DOHH2 (cell line): ENCODE results near the gene DIP2B.
A peak's percentile ranks its signal among the peaks of the same experiment; 100 is the strongest.
"Not testable (repeated sequence)": the region's sequence is repeated elsewhere in the genome, so short reads cannot be mapped to it uniquely, and the experiment has no call there.

Experiments
- H3F3A ChIP-seq: fragments of 200-600 bp; sonication (generic), shearing (Covaris generic); 2 replicates; pipeline ENCODE4 v1.6.0; 2016; ENCODE audit warnings: antibody characterized with exemption, mild to moderate bottlenecking; ENCODE audit not compliant: control insufficient read depth, insufficient read depth
- H3K27ac ChIP-seq: fragments of 200-600 bp; sonication (generic); 2 replicates; pipeline ENCODE4 v1.5.1; 2014; ENCODE audit warnings: low read depth, mild to moderate bottlenecking, low read length, moderate library complexity
- H3K27me3 ChIP-seq: fragments of 200-600 bp; sonication (generic); 2 replicates; pipeline ENCODE4 v1.6.1; 2014; ENCODE audit warnings: mild to moderate bottlenecking, low read length, mixed read lengths; ENCODE audit not compliant: control insufficient read depth
- H3K36me3 ChIP-seq: fragments of 200-600 bp; sonication (generic); 2 replicates; pipeline ENCODE4 v1.6.1; 2014; ENCODE audit warnings: mild to moderate bottlenecking, low read length, moderate library complexity, mixed read lengths; ENCODE audit not compliant: control insufficient read depth
- H3K4me1 ChIP-seq: fragments of 200-600 bp; sonication (generic); 2 replicates; pipeline ENCODE4 v1.6.1; 2014; ENCODE audit warnings: mild to moderate bottlenecking, low read length, mixed read lengths; ENCODE audit not compliant: control insufficient read depth
- H3K4me2 ChIP-seq: fragments of 200-600 bp; sonication (generic); 2 replicates; pipeline ENCODE4 v1.6.0; 2014; ENCODE audit warnings: mild to moderate bottlenecking, low read length, moderate library complexity
- H3K4me3 ChIP-seq: fragments of 200-600 bp; sonication (generic); 2 replicates; pipeline ENCODE4 v1.5.1; 2014; ENCODE audit warnings: mild to moderate bottlenecking, low read length, mixed read lengths
- H3K79me2 ChIP-seq: fragments of 200-600 bp; sonication (generic); 2 replicates; pipeline ENCODE4 v1.6.1; 2014; ENCODE audit warnings: mild to moderate bottlenecking, low read length, mixed read lengths; ENCODE audit not compliant: control insufficient read depth
- H3K9me2 ChIP-seq: fragments of 200-600 bp; sonication (generic); replicated peaks from 2 replicates; pipeline ENCODE4 v1.6.1; 2014; ENCODE audit warnings: mild to moderate bottlenecking, low read length, mixed read lengths; ENCODE audit not compliant: control insufficient read depth
- H3K9me3 ChIP-seq: fragments of 200-600 bp; sonication (generic); 2 replicates; pipeline ENCODE4 v1.6.1; 2014; ENCODE audit warnings: antibody characterized with exemption, low read length, mixed read lengths; ENCODE audit not compliant: control insufficient read depth, insufficient read depth
- H4K20me1 ChIP-seq: fragments of 200-600 bp; sonication (generic); 2 replicates; pipeline ENCODE4 v1.6.0; 2014; ENCODE audit warnings: low read depth, mild to moderate bottlenecking, antibody characterized with exemption, low read length, moderate library complexity; ENCODE audit not compliant: control insufficient read depth, insufficient read depth
- CTCF ChIP-seq: fragments of 200-600 bp; sonication (generic); IDR thresholded peaks from one replicate; pipeline ENCODE4 v1.5.1; 2014; ENCODE audit warnings: antibody characterized with exemption, mild to moderate bottlenecking, low read depth, low read length; ENCODE audit not compliant: poor library complexity, severe bottlenecking
- EZH2phosphoT487 ChIP-seq: fragments of 200-600 bp; sonication (generic); IDR thresholded peaks from 2 replicates; pipeline ENCODE4 v1.6.1; 2017; ENCODE audit warnings: borderline replicate concordance, mild to moderate bottlenecking, antibody characterized with exemption, low read length, moderate library complexity, mixed read lengths

DIP2B gene

DNA sequence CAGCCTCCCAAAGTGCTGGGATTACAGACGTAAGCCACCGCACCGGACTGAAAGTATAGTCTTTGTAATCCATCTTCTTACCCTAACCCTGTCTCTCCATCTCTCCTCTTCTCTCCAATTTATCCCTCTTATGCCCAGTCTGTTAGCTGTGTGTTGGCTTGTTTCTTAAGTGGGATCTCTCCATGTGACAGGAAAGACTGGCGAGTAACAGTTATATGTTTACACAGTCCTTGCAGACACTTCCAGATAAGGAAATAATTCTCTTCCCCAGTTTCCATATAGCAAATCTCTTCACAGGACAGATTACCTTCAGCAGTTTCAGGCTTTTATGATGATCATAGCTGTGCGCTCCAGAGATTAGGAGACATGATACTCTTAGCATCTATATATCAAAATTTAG is 16.0 kb upstream of the DIP2B start:
- H4K20me1 ChIP-seq = no peaks in the 10 kb centered on the region
- no peak overlapping the region for H3K4me2 ChIP-seq
- no peaks in the 10 kb centered on the region for H3F3A ChIP-seq
- no peaks in the 10 kb centered on the region for H3K79me2 ChIP-seq
- H3K27ac ChIP-seq = no peak overlapping the region
- TF ChIP-seq CTCF = no peak
- no peak for TF ChIP-seq EZH2phosphoT487
- H3K4me3 ChIP-seq = no peak overlapping the region
- no peaks in the 10 kb centered on the region for H3K9me2 ChIP-seq
- H3K4me1 ChIP-seq = no peaks in the 10 kb centered on the region
- H3K36me3 ChIP-seq = no peaks in the 10 kb centered on the region
- no peaks in the 10 kb centered on the region for H3K27me3 ChIP-seq
- H3K9me3 ChIP-seq = peaks cover 5% of the 10 kb centered on the region

DNA sequence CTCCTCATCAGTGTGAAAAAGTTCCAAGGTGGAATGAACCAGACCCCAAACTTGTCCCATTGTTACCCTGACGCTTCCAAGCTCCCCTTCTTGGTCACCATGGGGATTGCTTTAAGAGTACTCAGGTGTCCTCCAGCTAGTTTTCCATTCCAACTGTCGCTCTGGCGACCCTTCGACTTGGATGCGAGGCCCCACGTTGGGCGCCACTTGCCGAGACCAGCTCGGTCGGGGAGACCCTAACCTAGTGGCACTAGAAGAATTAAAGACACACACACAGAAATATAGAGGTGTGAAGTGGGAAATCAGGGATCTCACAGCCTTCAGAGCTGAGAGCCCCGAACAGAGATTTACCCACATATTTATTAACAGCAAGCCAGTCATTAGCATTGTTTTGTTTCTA is 6.7 kb upstream of the DIP2B start:
- H3K27ac ChIP-seq, H3K27me3 ChIP-seq, H3K36me3 ChIP-seq, H3K4me2 ChIP-seq, H3K9me2 ChIP-seq, H3K4me1 ChIP-seq, H4K20me1 ChIP-seq, H3F3A ChIP-seq, H3K79me2 ChIP-seq, H3K4me3 ChIP-seq, H3K9me3 ChIP-seq: not testable (repeated sequence)

DNA sequence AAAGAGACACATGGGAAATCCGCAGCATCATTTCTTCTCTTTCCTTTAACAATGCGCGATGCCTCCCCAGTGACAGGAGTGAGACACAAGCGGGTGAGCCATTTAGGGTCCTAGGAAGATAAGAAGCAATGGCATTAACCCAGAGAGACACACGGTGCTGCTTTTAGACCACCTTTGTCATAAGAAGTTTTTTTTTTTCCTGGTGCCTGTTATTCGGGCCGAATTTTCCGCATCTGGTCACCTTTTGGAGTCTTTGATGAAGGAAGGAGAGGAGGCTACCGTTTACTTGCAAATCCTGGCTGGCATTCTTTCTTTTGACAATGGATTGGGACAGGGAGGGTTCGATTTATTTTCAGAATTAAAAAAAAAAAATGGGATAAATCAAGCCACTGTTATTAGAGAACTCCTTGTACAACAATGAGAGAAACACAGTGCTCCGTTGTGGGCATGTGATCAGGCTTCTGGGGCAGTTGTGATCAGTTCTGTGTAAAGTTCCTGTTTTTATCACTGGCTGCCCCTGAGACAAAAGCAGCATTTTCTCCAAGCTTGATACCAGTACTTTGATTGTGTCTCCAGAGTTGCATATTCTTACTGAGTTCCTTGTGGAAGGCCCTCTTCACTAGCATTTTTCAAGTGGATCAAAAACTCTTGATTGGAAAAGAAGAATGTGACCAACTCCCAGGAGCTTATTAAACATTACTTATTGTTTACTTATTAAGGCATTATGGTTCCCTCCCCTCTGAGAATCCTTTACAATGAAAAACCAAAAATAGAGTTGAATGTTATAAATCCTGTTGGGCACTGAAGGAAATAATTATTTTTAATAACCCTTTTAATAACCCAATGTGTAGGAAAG is 1.1 kb downstream of the DIP2B start:
- Histone ChIP-seq H3K9me2 (no peaks in the 10 kb centered on the region), H3K4me1 (peaks cover 20% of the 10 kb centered on the region), H3K79me2 (peaks cover 52% of the 10 kb centered on the region), H3K4me2 (peak overlapping the region; percentile 84), H3K36me3 (no peaks in the 10 kb centered on the region), H3F3A (peaks cover 5% of the 10 kb centered on the region; the same call in 1 of the 2 replicates), H3K27me3 (no peaks in the 10 kb centered on the region), H3K9me3 (no peaks in the 10 kb centered on the region), H4K20me1 (peaks cover 20% of the 10 kb centered on the region; the same call in 1 of the 2 replicates), H3K4me3 (peak overlapping the region; percentile 79), H3K27ac (no peak overlapping the region)
- TF ChIP-seq CTCF = no peak
- no peak for TF ChIP-seq EZH2phosphoT487

- H3F3A ChIP-seq = peaks cover 5% of the 10 kb centered on the region; the same call in 1 of the 2 replicates
- H3K27me3 ChIP-seq = no peaks in the 10 kb centered on the region
- H3K79me2 ChIP-seq = peaks cover 52% of the 10 kb centered on the region
- TF ChIP-seq CTCF (no peak), EZH2phosphoT487 (no peak)
- peak overlapping the region; percentile 79 for H3K4me3 ChIP-seq
- H4K20me1 ChIP-seq = peaks cover 20% of the 10 kb centered on the region; the same call in 1 of the 2 replicates
- no peaks in the 10 kb centered on the region for H3K36me3 ChIP-seq
- H3K4me2 ChIP-seq = peak overlapping the region; percentile 84
- no peaks in the 10 kb centered on the region for H3K9me2 ChIP-seq
- H3K4me1 ChIP-seq = peaks cover 20% of the 10 kb centered on the region
- H3K27ac ChIP-seq = no peak overlapping the region
- no peaks in the 10 kb centered on the region for H3K9me3 ChIP-seq
Observed at GRCh38 chr12:50506753-50507473, 2.1 kb downstream of the DIP2B start.
